Neuron (in vitro differentiated cells): ENCODE data around the gene TMOD1.
"Not testable (repeated sequence)": the region's sequence is repeated elsewhere in the genome, so short reads cannot be mapped to it uniquely, and the experiment has no call there.

Experiments
- H2AFZ ChIP-seq: one replicate; pipeline ENCODE4 v1.6.1; 2013; ENCODE audit warnings: low read depth, mild to moderate bottlenecking, inconsistent platforms, low read length, moderate library complexity
- H3K27me3 ChIP-seq: one replicate; pipeline ENCODE4 v1.6.1; 2013; ENCODE audit warnings: low read length; ENCODE audit not compliant: insufficient read depth
- H3K36me3 ChIP-seq: one replicate; pipeline ENCODE4 v1.6.1; 2013; ENCODE audit warnings: low read length; ENCODE audit not compliant: insufficient read depth
- H3K4me1 ChIP-seq: one replicate; pipeline ENCODE4 v1.6.1; 2013; ENCODE audit warnings: low read length; ENCODE audit not compliant: insufficient read depth
- H3K4me3 ChIP-seq: 2 replicates; pipeline ENCODE4 v1.5.1; 2013; ENCODE audit warnings: mild to moderate bottlenecking, low read length, moderate library complexity
- H3K9me3 ChIP-seq: one replicate; pipeline ENCODE4 v1.6.1; 2013; ENCODE audit warnings: low read length

The TMOD1 gene

GRCh38 chr9:97501177-97501971 lies at the start of gene TMOD1:
TMOD1 (plus strand) TSS chr9:97501666; CDS start chr9:97524189, 22,523 bp downstream.
- no peaks in the 10 kb centered on the region for H3K36me3 ChIP-seq
- no peak within 1 kb of the TSS for H3K4me3 ChIP-seq
- no peak within 1 kb of the TSS for H2AFZ ChIP-seq
- H3K9me3 ChIP-seq, result peaks cover 2% of the 10 kb centered on the region
- H3K4me1 ChIP-seq, result peaks cover 9% of the 10 kb centered on the region
- H3K27me3 ChIP-seq, result peaks cover 70% of the 10 kb centered on the region

- not testable (repeated sequence) for H3K9me3 ChIP-seq, H3K27me3 ChIP-seq, H3K36me3 ChIP-seq, H2AFZ ChIP-seq, H3K4me1 ChIP-seq, H3K4me3 ChIP-seq
Measured at GRCh38 chr9:97453573-97453972, 47.9 kb upstream of the TMOD1 start.

GRCh38 chr9:97456841-97457240 lies 44.6 kb upstream of the TMOD1 start:
- H3K27me3 ChIP-seq, H3K36me3 ChIP-seq, H3K9me3 ChIP-seq, H2AFZ ChIP-seq, H3K4me1 ChIP-seq, H3K4me3 ChIP-seq: not testable (repeated sequence)

- Histone ChIP-seq H3K36me3 (no peaks in the 10 kb centered on the region), H3K4me1 (no peaks in the 10 kb centered on the region), H3K27me3 (peaks cover 7% of the 10 kb centered on the region), H3K4me3 (no peak overlapping the region), H3K9me3 (no peaks in the 10 kb centered on the region), H2AFZ (no peak overlapping the region)
Measured at GRCh38 chr9:97459326-97459725, 42.1 kb upstream of the TMOD1 start.

GRCh38 chr9:97462159-97462558 lies 39.3 kb upstream of the TMOD1 start:
- no peaks in the 10 kb centered on the region for H3K36me3 ChIP-seq

GRCh38 chr9:97462914-97463313 lies 38.6 kb upstream of the TMOD1 start:
- Histone ChIP-seq H3K36me3 (no peaks in the 10 kb centered on the region), H3K4me1 (no peaks in the 10 kb centered on the region), H3K27me3 (peaks cover 7% of the 10 kb centered on the region), H3K9me3 (no peaks in the 10 kb centered on the region), H2AFZ (no peak overlapping the region), H3K4me3 (no peak overlapping the region)

More at GRCh38 chr9:97462159-97462558, 39.3 kb upstream of the TMOD1 start:
- Histone ChIP-seq H2AFZ (no peak overlapping the region), H3K4me1 (no peaks in the 10 kb centered on the region), H3K4me3 (no peak overlapping the region), H3K9me3 (no peaks in the 10 kb centered on the region), H3K27me3 (peaks cover 7% of the 10 kb centered on the region)

GRCh38 chr9:97468658-97469448 lies 32.6 kb upstream of the TMOD1 start:
- H3K4me1 ChIP-seq, result no peaks in the 10 kb centered on the region
- no peak overlapping the region for H2AFZ ChIP-seq
- H3K27me3 ChIP-seq, result peaks cover 7% of the 10 kb centered on the region
- no peaks in the 10 kb centered on the region for H3K9me3 ChIP-seq
- H3K36me3 ChIP-seq, result no peaks in the 10 kb centered on the region
- H3K4me3 ChIP-seq, result no peak overlapping the region

GRCh38 chr9:97470076-97470475 lies 31.4 kb upstream of the TMOD1 start:
- H3K4me1 ChIP-seq, result no peaks in the 10 kb centered on the region
- no peaks in the 10 kb centered on the region for H3K9me3 ChIP-seq
- peaks cover 12% of the 10 kb centered on the region for H3K27me3 ChIP-seq
- H3K36me3 ChIP-seq, result no peaks in the 10 kb centered on the region
- H3K4me3 ChIP-seq, result no peak overlapping the region
- no peak overlapping the region for H2AFZ ChIP-seq

- Histone ChIP-seq H3K4me1 (no peaks in the 10 kb centered on the region), H3K27me3 (peaks cover 12% of the 10 kb centered on the region), H3K4me3 (no peak overlapping the region), H3K36me3 (no peaks in the 10 kb centered on the region), H2AFZ (no peak overlapping the region), H3K9me3 (no peaks in the 10 kb centered on the region)
Measured at GRCh38 chr9:97473717-97474116, 27.7 kb upstream of the TMOD1 start.

GRCh38 chr9:97474372-97474925 lies 27.0 kb upstream of the TMOD1 start:
- no peak overlapping the region for H3K4me3 ChIP-seq
- no peaks in the 10 kb centered on the region for H3K36me3 ChIP-seq
- no peak overlapping the region for H2AFZ ChIP-seq
- no peaks in the 10 kb centered on the region for H3K4me1 ChIP-seq
- no peaks in the 10 kb centered on the region for H3K9me3 ChIP-seq
- H3K27me3 ChIP-seq, result peaks cover 12% of the 10 kb centered on the region

- H3K9me3 ChIP-seq, result no peaks in the 10 kb centered on the region
- H3K36me3 ChIP-seq, result no peaks in the 10 kb centered on the region
- H3K4me1 ChIP-seq, result no peaks in the 10 kb centered on the region
- no peak overlapping the region for H2AFZ ChIP-seq
- H3K27me3 ChIP-seq, result peaks cover 15% of the 10 kb centered on the region
- no peak overlapping the region for H3K4me3 ChIP-seq
Measured at GRCh38 chr9:97475059-97475458, 26.4 kb upstream of the TMOD1 start.

- H3K4me3 ChIP-seq, result no peak overlapping the region
- H2AFZ ChIP-seq, result no peak overlapping the region
- no peaks in the 10 kb centered on the region for H3K4me1 ChIP-seq
- peaks cover 2% of the 10 kb centered on the region for H3K9me3 ChIP-seq
- no peaks in the 10 kb centered on the region for H3K36me3 ChIP-seq
- H3K27me3 ChIP-seq, result peaks cover 11% of the 10 kb centered on the region
Measured at GRCh38 chr9:97478301-97478981, 23.0 kb upstream of the TMOD1 start.
